ENCODE data around the gene HMGB1.

Gene HMGB1

DNA sequence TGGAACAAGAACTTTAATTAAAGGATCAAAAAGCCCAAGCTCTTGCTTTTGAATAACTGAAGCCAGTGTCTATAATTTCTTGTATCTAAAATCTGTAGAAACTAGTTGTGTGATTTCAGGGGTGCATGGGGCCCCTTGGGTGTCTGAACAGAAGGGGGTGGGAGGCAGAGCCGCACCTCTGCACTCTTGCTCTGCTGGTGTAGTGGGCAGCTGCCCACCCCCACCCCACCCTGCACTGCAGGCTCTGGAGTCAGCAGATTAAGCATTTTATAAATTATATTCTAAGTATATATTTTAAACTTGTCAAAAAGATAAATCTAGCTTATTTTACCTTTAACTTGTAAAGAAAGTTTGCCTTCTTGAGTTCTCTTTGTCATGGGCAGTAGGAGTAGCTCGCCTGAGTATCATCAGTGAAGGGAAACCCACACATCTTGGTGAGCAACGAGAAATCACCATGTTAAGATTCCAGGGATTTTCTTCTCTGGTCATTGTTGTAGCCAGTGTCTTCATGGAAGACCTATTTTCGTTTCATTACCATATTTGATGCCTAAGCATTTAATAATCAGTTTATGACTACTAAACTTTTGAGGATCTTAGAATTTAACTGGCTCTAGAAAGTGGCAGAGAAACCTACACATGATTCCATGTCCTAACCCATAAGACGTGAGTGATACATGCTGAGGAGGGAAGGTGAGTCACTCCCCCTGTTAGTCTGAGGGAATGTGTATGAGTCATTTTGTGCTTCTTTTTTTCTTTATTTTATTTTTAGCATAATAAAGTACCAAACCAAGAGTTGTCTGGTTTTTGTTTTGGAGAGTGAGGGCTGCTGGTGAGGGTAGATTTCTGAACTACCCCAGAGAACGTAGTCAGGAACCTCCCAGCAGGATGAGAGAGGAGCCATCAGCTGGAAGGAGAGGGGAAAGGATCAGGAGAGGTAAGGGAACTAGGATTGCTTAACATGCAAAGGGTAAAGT is 35.7 kb downstream of the HMGB1 start:
- no peak for DNase-seq

GRCh38 chr13:30429235-30429634 is 36.5 kb downstream of the HMGB1 start:
- DNase-seq = no peak

DNA sequence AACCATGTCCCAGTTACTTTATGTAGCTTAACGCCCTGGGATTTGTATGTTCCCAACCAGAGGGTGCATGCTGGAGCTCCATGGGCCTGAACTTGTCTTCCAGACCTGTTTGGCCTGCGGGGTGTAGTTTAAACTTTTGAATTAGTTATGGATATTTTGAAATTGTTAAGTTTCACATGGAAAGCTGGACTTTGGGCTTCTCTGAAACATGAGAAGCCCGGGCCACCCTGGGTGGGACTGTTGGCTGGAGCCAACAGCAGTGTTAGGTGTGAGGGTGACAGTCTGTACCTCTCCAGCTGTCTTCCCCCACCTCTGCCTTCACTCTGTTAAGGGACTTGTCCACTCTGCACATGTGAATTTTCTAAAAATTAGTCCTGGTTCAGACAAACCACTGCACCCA is 41.8 kb downstream of the HMGB1 start:
- no peak for DNase-seq

GRCh38 chr13:30422054-30422839 is 43.5 kb downstream of the HMGB1 start, which contains the start of gene UBE2L5:
TSS of gene UBE2L5 (plus strand) at chr13:30422493. CDS start at chr13:30427991, 5,498 bp downstream.
- DNase-seq = peak; percentile 94

DNA sequence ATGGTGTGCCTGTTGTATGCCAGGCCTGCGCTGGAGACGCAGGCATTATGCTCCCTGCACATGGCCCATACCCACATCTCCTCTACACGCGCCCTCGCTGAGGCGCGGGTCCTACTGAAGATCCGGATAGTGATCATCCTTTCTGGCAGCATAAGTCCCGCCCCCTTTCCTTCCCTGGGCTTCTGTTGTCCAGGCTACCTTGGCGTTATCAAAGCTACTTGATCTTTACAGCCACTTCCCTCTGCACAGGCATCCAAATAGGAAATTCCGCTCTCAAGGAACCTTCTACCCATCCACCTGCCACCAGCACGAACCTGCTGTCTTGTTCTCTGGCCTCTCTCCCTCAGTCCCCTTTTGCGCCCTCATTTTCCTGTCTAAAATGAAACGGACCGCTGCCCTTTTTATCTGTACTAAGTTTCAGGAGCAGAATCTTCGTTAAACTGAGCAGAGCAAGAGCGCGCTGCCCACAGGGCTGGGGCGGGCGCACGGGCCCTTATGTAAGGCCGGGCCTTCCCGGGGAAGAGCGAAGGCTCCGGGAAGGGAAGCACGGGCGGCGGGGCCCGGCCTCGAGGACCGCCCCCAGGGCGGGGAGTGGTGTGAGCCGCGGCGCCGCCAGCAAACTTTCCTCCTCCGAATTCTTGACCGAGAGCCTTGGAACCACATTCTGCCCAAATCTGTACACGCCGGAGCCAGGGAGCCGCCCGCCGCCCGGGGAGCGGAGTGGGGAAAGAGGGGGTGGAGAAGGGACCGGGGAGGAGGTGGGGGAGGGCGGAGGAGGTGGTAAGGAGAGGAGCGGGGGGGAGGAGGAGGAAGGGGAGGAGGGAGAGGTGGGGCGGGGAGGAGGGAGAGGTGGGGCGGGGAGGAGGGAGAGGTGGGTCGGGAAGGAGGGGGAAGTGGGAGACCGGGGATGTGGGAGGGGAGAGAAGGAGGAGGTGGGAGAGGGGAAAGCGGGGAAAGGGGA is 44.4 kb downstream of the HMGB1 start:
- DNase-seq = peak; percentile 94

DNA sequence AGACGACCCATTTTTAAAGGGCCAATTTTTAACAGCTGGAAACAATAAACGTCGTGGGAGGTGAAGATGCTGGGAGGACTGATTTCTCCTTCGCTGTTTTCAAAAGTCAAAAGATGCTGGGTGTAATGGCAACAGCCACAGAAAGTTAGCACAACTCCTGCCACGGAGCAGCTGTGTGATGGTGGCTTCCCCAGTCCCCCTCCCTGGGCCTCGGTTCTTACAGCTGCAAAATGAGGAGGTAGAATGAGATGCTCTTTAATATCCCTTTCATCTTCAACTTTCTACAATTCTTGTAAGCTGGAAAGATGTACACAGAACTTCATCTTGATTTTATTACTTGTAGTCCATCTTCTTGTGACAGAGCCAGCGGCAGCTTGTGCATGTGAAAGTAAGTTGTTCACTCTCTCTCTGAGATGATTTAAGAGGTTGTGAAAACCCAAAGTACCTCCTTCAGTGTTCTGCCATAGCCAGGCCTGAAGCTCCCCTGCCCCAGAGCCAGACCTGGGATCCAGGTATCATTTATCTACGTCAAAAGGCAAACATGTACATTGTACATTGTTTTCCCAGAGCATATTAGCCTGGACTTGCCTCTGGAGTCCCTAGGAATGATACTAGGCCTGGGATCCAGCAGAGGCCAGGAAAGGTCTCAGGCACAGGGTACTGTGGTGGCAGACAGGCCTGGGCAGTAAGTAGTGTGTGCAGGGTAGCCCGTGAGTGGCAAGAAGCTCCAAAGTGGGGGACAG is 46.8 kb downstream of the HMGB1 start:
- no peak for DNase-seq

DNA sequence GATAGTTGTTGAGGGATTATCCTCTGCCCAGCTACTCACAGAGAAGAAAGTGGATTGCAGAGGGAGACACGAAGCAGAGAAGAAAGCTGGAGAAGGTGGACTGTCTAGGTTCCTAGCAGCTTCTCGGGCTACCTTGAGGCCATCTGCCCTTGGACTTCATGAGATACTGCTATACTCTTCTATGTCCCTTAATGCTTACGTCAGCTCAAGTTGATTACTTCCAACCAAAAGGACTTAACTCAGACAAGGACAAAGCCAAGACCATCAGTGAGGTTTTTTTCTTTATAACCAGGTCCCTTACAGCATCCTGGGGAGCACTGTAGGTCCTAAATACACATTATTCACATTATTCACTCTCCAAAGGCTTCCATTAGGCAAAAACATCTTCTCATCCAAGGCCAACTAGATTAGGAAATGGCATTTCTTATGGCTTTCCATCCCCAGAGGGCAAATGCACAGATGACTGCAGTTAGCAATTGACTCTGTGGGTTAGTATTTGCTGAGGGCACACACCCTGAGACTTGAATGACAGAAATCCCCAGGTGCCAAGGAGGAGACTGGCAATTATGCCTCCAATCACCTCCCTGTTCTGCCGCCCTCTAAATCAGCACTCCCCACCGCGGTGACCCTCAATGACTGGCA is 47.5 kb downstream of the HMGB1 start:
- DNase-seq = no peak

DNA sequence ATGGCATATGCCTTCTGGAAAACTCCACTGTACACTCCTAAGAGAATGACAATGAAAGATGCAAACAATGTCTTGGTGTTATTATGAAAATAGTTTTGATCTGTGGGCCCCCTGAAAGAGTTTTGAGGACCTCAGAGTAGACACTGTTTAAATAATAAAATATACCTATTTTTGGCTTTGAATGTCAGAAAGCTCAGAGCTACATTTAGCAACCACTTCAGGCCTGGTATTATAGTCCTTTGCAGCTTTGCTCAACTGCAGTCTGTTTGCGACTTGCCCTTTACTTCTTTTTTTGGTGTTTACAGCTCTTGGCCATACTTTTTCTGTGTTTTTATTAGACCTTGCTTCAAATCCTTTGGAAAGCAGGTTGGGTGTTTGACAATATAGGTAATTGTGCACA is 49.3 kb downstream of the HMGB1 start:
- no peak for DNase-seq

- no peak for DNase-seq
Measured at GRCh38 chr13:30415430-30416030, 50.2 kb downstream of the HMGB1 start.

GRCh38 chr13:30413842-30414241 is 51.9 kb downstream of the HMGB1 start:
- DNase-seq = no peak

GRCh38 chr13:30412346-30412745 is 53.4 kb downstream of the HMGB1 start:
- DNase-seq = no peak

GRCh38 chr13:30410705-30411125 is 55.0 kb downstream of the HMGB1 start:
- DNase-seq = no peak

DNA sequence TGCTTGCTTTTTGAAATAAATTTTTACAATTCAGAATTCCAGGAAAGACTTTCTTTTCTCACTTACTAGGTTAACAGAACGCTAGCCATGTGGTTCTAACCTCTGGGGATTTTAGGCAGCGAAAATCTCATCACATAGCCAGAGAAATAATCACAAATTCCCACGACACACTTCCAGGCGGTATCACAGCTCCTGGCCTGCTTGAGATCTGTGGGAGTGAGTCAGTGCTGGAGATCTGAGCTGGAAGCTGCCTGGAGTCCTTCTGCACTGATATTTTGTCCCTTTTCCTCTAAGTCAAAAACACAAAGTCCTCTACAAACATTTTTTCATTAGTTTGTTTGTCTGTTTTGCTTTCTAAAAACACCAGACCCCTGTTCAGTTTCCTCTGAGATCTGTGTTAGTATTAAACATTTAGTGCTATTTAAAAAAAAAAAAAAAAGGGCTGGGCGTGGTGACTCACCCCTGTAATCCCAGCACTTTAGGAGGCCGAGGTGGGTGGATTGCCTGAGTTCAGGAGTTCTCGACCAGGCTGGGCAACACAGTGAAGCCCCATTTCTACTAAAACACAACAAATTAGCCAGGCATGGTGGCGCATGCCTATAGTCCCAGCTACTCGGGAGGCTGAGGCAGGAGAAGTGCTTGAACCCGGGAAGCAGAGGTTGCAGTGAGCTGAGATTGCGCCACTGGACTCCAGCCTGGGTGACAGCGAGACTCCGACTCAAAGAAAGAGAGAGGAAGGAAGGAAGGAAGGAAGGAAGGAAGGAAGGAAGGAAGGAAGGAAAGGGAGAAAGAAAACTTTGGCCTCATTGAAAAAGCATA is 55.6 kb downstream of the HMGB1 start:
- DNase-seq = no peak

DNA sequence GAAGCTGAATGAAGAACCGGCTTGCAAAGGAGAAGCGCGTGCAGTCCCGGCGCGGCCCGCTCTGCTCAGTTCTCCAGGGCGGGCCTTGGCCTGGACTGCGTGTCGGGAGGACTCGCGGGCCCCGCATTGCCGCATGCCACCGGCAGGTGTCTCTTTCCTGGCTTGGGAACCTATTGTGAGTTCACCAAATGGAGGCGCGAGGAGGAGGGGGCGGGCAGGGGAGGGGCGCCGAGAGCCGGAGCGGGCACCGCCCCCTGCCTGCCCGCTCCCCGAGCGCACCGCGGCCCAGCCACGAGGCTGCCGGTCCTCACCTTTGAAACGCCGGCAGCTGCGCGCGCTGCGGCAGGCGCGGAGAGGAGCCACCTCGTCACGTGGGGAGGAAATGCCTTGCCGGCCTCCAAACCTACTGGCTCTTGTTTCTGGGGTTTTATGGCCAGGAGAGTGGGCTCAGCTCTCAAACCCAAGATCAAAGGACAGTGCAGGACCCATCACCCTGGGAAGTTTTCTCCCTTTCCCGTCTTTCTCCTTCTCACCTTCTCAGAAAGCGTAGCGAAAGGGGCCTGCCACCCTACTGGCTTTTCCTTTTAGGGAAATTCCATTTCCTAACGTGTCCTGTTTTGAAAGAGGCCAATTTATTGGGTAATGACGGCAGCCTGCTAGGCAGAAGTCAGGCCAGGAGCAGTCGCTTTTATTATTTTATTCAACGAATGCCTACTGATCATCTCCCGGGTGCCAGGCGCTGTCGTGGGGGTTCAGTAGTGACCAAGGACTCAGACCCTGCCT is 57.2 kb downstream of the HMGB1 start:
- DNase-seq = peak; percentile 92

DNA sequence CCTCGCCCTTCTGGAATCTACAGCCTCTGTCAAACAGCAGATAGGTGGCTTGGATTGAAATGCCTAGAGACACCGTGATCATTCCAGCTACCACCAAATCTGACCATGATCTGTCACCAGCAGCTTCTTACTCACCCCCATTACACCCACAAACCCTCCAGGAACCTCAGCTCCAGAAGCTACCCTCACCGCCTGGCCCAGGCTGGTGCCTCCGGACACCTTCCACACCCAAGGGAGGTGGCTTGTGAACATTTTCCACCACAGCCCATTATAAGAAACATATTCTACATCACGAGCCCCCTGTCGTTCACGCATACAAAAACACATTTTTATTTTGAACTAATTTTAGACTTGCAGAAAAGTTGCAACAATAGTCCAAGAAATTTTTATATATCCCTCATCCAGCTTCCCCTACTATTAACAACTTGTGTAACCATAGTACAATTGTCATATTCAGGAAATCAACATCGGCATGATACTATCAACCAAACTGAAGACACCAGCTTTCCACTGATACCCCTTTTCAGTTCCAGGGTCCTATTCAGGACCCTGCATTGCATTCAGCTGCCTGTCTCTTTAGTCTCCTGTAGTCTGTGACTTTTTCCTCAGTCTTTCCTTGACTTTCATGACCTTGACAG is 58.8 kb downstream of the HMGB1 start:
- DNase-seq = no peak
